HepG2 (cell line): Measurements from ENCODE around the gene NKD1. TPM values are rescaled to one million over a fixed set of nuclear protein-coding genes. Genes with fewer than 3 reads are reported as not detected.
A peak's percentile ranks its signal among the peaks of the same experiment; 100 is the strongest.

Source experiments
- DNMT1 ChIP-seq: sonication (generic); formaldehyde crosslinking; IDR thresholded peaks from 2 replicates; pipeline ENCODE4 v1.5.1; 2020; ENCODE audit warnings: mild to moderate bottlenecking, missing genetic modification reagents
- KDM2A ChIP-seq: sonication (generic); formaldehyde crosslinking; IDR thresholded peaks from 2 replicates; pipeline ENCODE4 v1.4.0; 2020; ENCODE audit warnings: low read depth, missing genetic modification reagents, borderline replicate concordance
- KLF11 ChIP-seq: IDR thresholded peaks from 2 replicates; pipeline ENCODE4 v1.6.1; 2016; ENCODE audit warnings: missing compliant biosample characterization
- MZF1 ChIP-seq: sonication (generic); formaldehyde crosslinking; IDR thresholded peaks from 2 replicates; pipeline ENCODE4 v1.8.1; 2023; ENCODE audit warnings: mild to moderate bottlenecking, missing genetic modification reagents, borderline replicate concordance
- NFIB ChIP-seq: sonication (generic); formaldehyde crosslinking; IDR thresholded peaks from 2 replicates; pipeline ENCODE4 v1.9.0; 2021; ENCODE audit warnings: missing genetic modification reagents, mild to moderate bottlenecking, borderline replicate concordance
- NFYB ChIP-seq: sonication (generic); formaldehyde crosslinking; IDR thresholded peaks from 2 replicates; pipeline ENCODE4 v1.4.0; 2020; ENCODE audit warnings: missing genetic modification reagents
- SMC3 ChIP-seq: IDR thresholded peaks from 2 replicates; pipeline ENCODE4 v1.6.1; 2011; ENCODE audit warnings: low read length, improper control_type of control experiment
- TBL1XR1 ChIP-seq: fragments of 150-350 bp; IDR thresholded peaks from 2 replicates; pipeline ENCODE4 v1.6.1; 2014; ENCODE audit warnings: borderline replicate concordance, low read length; ENCODE audit not compliant: partially characterized antibody
- ZNF230 ChIP-seq: sonication (generic); formaldehyde crosslinking; IDR thresholded peaks from 2 replicates; pipeline ENCODE4 v1.4.0; 2020; ENCODE audit warnings: mild to moderate bottlenecking, missing genetic modification reagents
- ZNF232 ChIP-seq: sonication (generic); formaldehyde crosslinking; IDR thresholded peaks from 2 replicates; pipeline ENCODE4 v1.4.0; 2020; ENCODE audit warnings: missing genetic modification reagents, borderline replicate concordance
- polyA plus RNA-seq, 8 experiments: library from polyadenylated mRNA; depleted of rRNA in 3 of 8; stranded (reverse) in 7 of 8; unstranded in 1 of 8; fragments of >200 nt; fragmentation: Illumina TruSeq in 4 of 8; extraction: Trizol in 4 of 8; gene quantifications; 2 replicates each; pipeline versions ENCODE4 v1.2.1 to v1.2.3, GENCODE V29; 2011 to 2016; ENCODE audit warnings: low read depth in 4 of 8, missing spikeins in 1 of 8, mixed read lengths in 1 of 8; ENCODE audit not compliant: insufficient read depth in 1 of 8
- total RNA-seq, 5 experiments: library from RNA; depleted of rRNA; stranded (reverse); fragments of >200 nt; fragmentation: Illumina TruSeq; extraction: Trizol; gene quantifications; 2 replicates each; pipeline ENCODE4 v1.2.3, GENCODE V29; 2016; ENCODE audit warnings: low read depth in 1 of 5
- TF ChIP-seq, protein P1 (sequence below): sonication (generic); formaldehyde crosslinking; IDR thresholded peaks from 2 replicates; pipeline ENCODE4 v1.4.0; 2020; ENCODE audit warnings: missing genetic modification reagents
- TF ChIP-seq, protein P2 (sequence below): IDR thresholded peaks from 2 replicates; pipeline ENCODE4 v1.6.1; 2016; ENCODE audit warnings: control low read depth
- TF ChIP-seq, protein P3 (sequence below): sonication (generic); formaldehyde crosslinking; IDR thresholded peaks from 2 replicates; pipeline ENCODE4 v1.9.0; 2021; ENCODE audit warnings: missing genetic modification reagents, mild to moderate bottlenecking, borderline replicate concordance
- TF ChIP-seq, protein P4 (sequence below): sonication (generic); formaldehyde crosslinking; IDR thresholded peaks from 2 replicates; pipeline ENCODE4 v1.4.0; 2020; ENCODE audit warnings: missing genetic modification reagents, borderline replicate concordance
- TF ChIP-seq, protein P5 (sequence below): sonication (generic); IDR thresholded peaks from 2 replicates; pipeline ENCODE4 v1.6.1; 2016; ENCODE audit warnings: low read depth, borderline replicate concordance

Gene NKD1
- total and polyA plus RNA-seq, 2 of the 13 experiments (the other 11 are each of a cell fraction or from before 2014, with no cell fraction given) = 70.4 to 121 TPM

DNA sequence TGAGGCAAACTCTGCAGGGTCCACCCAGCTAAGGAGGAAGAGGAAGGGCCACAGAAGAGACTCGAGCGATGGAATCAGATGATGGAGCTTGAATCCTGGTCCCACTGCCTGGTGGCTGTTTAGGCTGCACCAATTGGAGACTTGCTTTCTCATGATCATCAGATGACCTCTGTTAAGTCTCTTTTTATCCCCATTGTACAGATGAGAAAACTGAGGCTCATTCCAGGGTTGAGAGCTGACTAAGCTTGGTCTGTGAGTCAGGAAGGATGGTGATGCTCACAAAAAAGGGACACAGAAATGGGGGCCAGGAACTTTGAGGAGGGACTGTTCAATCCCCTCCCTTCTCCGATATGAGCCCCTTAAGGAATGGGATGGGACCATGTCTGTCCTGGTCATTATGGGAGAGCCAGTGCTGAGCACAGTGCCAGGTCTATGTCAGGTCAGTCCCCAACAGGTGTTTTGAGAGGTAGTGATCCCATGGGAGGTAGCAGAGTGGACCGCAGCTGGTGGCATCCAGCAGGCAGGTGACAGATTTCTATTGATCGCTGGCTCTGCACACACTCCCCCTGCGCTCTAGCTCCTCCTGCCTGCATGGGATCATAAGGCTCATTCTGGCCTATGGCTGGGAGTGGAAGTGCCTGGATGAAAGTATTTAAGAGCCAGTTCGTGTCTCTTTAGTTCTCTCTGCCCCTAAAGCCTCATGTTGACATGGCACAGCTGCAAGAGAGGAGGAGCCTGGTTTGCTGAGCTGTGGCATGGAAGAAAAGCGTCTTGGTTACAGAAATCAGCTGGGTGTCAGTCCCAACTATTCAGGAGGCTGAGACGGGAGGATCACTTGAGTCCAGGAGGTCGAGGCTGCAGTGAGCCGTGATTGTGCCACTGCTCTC is 105.7 kb downstream of the NKD1 start (continued):
- TF ChIP-seq MZF1 (CRISPR knock-in tag) = no peak
- TF ChIP-seq, protein P1, sequence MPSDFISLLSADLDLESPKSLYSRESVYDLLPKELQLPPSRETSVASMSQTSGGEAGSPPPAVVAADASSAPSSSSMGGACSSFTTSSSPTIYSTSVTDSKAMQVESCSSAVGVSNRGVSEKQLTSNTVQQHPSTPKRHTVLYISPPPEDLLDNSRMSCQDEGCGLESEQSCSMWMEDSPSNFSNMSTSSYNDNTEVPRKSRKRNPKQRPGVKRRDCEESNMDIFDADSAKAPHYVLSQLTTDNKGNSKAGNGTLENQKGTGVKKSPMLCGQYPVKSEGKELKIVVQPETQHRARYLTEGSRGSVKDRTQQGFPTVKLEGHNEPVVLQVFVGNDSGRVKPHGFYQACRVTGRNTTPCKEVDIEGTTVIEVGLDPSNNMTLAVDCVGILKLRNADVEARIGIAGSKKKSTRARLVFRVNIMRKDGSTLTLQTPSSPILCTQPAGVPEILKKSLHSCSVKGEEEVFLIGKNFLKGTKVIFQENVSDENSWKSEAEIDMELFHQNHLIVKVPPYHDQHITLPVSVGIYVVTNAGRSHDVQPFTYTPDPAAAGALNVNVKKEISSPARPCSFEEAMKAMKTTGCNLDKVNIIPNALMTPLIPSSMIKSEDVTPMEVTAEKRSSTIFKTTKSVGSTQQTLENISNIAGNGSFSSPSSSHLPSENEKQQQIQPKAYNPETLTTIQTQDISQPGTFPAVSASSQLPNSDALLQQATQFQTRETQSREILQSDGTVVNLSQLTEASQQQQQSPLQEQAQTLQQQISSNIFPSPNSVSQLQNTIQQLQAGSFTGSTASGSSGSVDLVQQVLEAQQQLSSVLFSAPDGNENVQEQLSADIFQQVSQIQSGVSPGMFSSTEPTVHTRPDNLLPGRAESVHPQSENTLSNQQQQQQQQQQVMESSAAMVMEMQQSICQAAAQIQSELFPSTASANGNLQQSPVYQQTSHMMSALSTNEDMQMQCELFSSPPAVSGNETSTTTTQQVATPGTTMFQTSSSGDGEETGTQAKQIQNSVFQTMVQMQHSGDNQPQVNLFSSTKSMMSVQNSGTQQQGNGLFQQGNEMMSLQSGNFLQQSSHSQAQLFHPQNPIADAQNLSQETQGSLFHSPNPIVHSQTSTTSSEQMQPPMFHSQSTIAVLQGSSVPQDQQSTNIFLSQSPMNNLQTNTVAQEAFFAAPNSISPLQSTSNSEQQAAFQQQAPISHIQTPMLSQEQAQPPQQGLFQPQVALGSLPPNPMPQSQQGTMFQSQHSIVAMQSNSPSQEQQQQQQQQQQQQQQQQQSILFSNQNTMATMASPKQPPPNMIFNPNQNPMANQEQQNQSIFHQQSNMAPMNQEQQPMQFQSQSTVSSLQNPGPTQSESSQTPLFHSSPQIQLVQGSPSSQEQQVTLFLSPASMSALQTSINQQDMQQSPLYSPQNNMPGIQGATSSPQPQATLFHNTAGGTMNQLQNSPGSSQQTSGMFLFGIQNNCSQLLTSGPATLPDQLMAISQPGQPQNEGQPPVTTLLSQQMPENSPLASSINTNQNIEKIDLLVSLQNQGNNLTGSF (CRISPR knock-in tag) = no peak
- no peak for TF ChIP-seq NFYB (CRISPR knock-in tag)
- no peak for TF ChIP-seq DNMT1
- TF ChIP-seq, protein P2, sequence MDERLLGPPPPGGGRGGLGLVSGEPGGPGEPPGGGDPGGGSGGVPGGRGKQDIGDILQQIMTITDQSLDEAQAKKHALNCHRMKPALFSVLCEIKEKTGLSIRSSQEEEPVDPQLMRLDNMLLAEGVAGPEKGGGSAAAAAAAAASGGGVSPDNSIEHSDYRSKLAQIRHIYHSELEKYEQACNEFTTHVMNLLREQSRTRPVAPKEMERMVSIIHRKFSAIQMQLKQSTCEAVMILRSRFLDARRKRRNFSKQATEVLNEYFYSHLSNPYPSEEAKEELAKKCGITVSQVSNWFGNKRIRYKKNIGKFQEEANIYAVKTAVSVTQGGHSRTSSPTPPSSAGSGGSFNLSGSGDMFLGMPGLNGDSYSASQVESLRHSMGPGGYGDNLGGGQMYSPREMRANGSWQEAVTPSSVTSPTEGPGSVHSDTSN (CRISPR knock-in tag) = peak; percentile 23; the same call in 1 of the 2 replicates
- no peak for TF ChIP-seq NFIB (CRISPR knock-in tag)
- TF ChIP-seq, protein P3, sequence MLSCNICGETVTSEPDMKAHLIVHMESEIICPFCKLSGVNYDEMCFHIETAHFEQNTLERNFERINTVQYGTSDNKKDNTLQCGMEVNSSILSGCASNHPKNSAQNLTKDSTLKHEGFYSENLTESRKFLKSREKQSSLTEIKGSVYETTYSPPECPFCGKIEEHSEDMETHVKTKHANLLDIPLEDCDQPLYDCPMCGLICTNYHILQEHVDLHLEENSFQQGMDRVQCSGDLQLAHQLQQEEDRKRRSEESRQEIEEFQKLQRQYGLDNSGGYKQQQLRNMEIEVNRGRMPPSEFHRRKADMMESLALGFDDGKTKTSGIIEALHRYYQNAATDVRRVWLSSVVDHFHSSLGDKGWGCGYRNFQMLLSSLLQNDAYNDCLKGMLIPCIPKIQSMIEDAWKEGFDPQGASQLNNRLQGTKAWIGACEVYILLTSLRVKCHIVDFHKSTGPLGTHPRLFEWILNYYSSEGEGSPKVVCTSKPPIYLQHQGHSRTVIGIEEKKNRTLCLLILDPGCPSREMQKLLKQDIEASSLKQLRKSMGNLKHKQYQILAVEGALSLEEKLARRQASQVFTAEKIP = no peak
- peak; percentile 30; the same call in 1 of the 2 replicates for TF ChIP-seq KDM2A (CRISPR knock-in tag)
- TF ChIP-seq, protein P4, sequence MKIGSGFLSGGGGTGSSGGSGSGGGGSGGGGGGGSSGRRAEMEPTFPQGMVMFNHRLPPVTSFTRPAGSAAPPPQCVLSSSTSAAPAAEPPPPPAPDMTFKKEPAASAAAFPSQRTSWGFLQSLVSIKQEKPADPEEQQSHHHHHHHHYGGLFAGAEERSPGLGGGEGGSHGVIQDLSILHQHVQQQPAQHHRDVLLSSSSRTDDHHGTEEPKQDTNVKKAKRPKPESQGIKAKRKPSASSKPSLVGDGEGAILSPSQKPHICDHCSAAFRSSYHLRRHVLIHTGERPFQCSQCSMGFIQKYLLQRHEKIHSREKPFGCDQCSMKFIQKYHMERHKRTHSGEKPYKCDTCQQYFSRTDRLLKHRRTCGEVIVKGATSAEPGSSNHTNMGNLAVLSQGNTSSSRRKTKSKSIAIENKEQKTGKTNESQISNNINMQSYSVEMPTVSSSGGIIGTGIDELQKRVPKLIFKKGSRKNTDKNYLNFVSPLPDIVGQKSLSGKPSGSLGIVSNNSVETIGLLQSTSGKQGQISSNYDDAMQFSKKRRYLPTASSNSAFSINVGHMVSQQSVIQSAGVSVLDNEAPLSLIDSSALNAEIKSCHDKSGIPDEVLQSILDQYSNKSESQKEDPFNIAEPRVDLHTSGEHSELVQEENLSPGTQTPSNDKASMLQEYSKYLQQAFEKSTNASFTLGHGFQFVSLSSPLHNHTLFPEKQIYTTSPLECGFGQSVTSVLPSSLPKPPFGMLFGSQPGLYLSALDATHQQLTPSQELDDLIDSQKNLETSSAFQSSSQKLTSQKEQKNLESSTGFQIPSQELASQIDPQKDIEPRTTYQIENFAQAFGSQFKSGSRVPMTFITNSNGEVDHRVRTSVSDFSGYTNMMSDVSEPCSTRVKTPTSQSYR (CRISPR knock-in tag) = no peak
- no peak for TF ChIP-seq ZNF232 (CRISPR knock-in tag)
- peak; percentile 16; the same call in 1 of the 2 replicates for TF ChIP-seq SMC3
- TF ChIP-seq, protein P5, sequence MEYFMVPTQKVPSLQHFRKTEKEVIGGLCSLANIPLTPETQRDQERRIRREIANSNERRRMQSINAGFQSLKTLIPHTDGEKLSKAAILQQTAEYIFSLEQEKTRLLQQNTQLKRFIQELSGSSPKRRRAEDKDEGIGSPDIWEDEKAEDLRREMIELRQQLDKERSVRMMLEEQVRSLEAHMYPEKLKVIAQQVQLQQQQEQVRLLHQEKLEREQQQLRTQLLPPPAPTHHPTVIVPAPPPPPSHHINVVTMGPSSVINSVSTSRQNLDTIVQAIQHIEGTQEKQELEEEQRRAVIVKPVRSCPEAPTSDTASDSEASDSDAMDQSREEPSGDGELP = peak; percentile 67; the same call in 1 of the 2 replicates
- no peak for TF ChIP-seq TBL1XR1
- TF ChIP-seq KLF11 = no peak
- no peak for TF ChIP-seq ZNF230
